ENCODE measurements around the gene TMSB4X.
"Not testable (repeated sequence)": the region's sequence is repeated elsewhere in the genome, so short reads cannot be mapped to it uniquely, and the experiment has no call there.

TMSB4X gene

GRCh38 chrX:12962041-12962504 lies 12.8 kb upstream of the TMSB4X start:
- Histone ChIP-seq H3K36me3 (replicated peaks) (no peaks in the 10 kb centered on the region), H3K27me3 (ENCODE audit: low read depth) (no peaks in the 10 kb centered on the region), H3K9me3 (no peaks in the 10 kb centered on the region), H3K4me1 (peaks cover 18% of the 10 kb centered on the region), H3K4me3 (no peak overlapping the region)
- in situ Hi-C loops (cut with MboI; ENCODE audit: low sequenced_read_pairs): loop anchor here (25.0 kb wide), 1 partner anchor 1075 kb away; the partner anchor contains the start of gene GEMIN8
- no peak for DNase-seq (ENCODE audit: low spot score in 2 of 2)

- H3K27me3 ChIP-seq (ENCODE audit: low read depth); H3K9me3 ChIP-seq; H3K36me3 ChIP-seq (replicated peaks); H3K4me3 ChIP-seq; DNase-seq (ENCODE audit: low spot score in 2 of 2): not testable (repeated sequence)
- H3K4me1 ChIP-seq: peaks cover 16% of the 10 kb centered on the region
- in situ Hi-C loops (cut with MboI; ENCODE audit: low sequenced_read_pairs): loop anchor here (25.0 kb wide), 1 partner anchor 1074 kb away; the partner anchor contains the start of gene GEMIN8
These were observed 11.6 kb upstream of the TMSB4X start for GRCh38 chrX:12963210-12963850.

- peaks cover 16% of the 10 kb centered on the region for H3K4me1 ChIP-seq
These were observed 9.6 kb upstream of the TMSB4X start for GRCh38 chrX:12965131-12965940.

GRCh38 chrX:12966151-12966550 lies 8.8 kb upstream of the TMSB4X start:
- peaks cover 23% of the 10 kb centered on the region for H3K4me1 ChIP-seq

More at GRCh38 chrX:12965131-12965940, 9.6 kb upstream of the TMSB4X start:
- H3K9me3 ChIP-seq: no peaks in the 10 kb centered on the region
- no peaks in the 10 kb centered on the region for H3K36me3 ChIP-seq (replicated peaks)
- in situ Hi-C loops (cut with MboI; ENCODE audit: low sequenced_read_pairs): loop anchor here (25.0 kb wide), 1 partner anchor 1072 kb away; the partner anchor contains the start of gene GEMIN8
- no peak overlapping the region for H3K4me3 ChIP-seq
- no peaks in the 10 kb centered on the region for H3K27me3 ChIP-seq (ENCODE audit: low read depth)
- DNase-seq (ENCODE audit: low spot score in 2 of 2): peak; percentile 67 to 77

GRCh38 chrX:12967711-12968465 lies 7.0 kb upstream of the TMSB4X start:
- H3K4me3 ChIP-seq: no peak overlapping the region
- DNase-seq (ENCODE audit: low spot score in 2 of 2): no peak
- H3K4me1 ChIP-seq: peaks cover 23% of the 10 kb centered on the region
- in situ Hi-C loops (cut with MboI; ENCODE audit: low sequenced_read_pairs): loop anchor here (25.0 kb wide), 1 partner anchor 1069 kb away; the partner anchor contains the start of gene GEMIN8
- H3K36me3 ChIP-seq (replicated peaks): no peaks in the 10 kb centered on the region
- no peaks in the 10 kb centered on the region for H3K27me3 ChIP-seq (ENCODE audit: low read depth)
- H3K9me3 ChIP-seq: no peaks in the 10 kb centered on the region

More at GRCh38 chrX:12966151-12966550, 8.8 kb upstream of the TMSB4X start:
- H3K36me3 ChIP-seq (replicated peaks): no peaks in the 10 kb centered on the region
- in situ Hi-C loops (cut with MboI; ENCODE audit: low sequenced_read_pairs): loop anchor here (25.0 kb wide), 1 partner anchor 1071 kb away; the partner anchor contains the start of gene GEMIN8
- DNase-seq (ENCODE audit: low spot score in 2 of 2): no peak
- H3K9me3 ChIP-seq: no peaks in the 10 kb centered on the region
- H3K4me3 ChIP-seq: no peak overlapping the region
- H3K27me3 ChIP-seq (ENCODE audit: low read depth): no peaks in the 10 kb centered on the region

- in situ Hi-C loops (cut with MboI; ENCODE audit: low sequenced_read_pairs): loop anchor here (25.0 kb wide), 1 partner anchor 1067 kb away; the partner anchor contains the start of gene GEMIN8
- Histone ChIP-seq H3K36me3 (replicated peaks) (peaks cover 8% of the 10 kb centered on the region), H3K4me3 (no peak overlapping the region), H3K9me3 (no peaks in the 10 kb centered on the region), H3K27me3 (ENCODE audit: low read depth) (no peaks in the 10 kb centered on the region), H3K4me1 (peaks cover 29% of the 10 kb centered on the region)
- peak in 1 of 2 experiments; percentile 56 for DNase-seq (ENCODE audit: low spot score in 2 of 2)
These were observed 4.2 kb upstream of the TMSB4X start for GRCh38 chrX:12970691-12971202.

- DNase-seq (ENCODE audit: low spot score in 2 of 2): no peak
- H3K36me3 ChIP-seq (replicated peaks): peaks cover 11% of the 10 kb centered on the region
- no peaks in the 10 kb centered on the region for H3K27me3 ChIP-seq (ENCODE audit: low read depth)
- peaks cover 22% of the 10 kb centered on the region for H3K4me1 ChIP-seq
- H3K4me3 ChIP-seq: no peak overlapping the region
- no peaks in the 10 kb centered on the region for H3K9me3 ChIP-seq
- in situ Hi-C loops (cut with MboI; ENCODE audit: low sequenced_read_pairs): loop anchor here (25.0 kb wide), 1 partner anchor 1066 kb away; the partner anchor contains the start of gene GEMIN8
These were observed 3.5 kb upstream of the TMSB4X start for GRCh38 chrX:12971282-12972003.

- no peaks in the 10 kb centered on the region for H3K9me3 ChIP-seq
- DNase-seq (ENCODE audit: low spot score in 2 of 2): no peak
- H3K4me3 ChIP-seq: no peak overlapping the region
- no peaks in the 10 kb centered on the region for H3K27me3 ChIP-seq (ENCODE audit: low read depth)
- in situ Hi-C loops (cut with MboI; ENCODE audit: low sequenced_read_pairs): loop anchor here (25.0 kb wide), 1 partner anchor 1065 kb away; the partner anchor contains the start of gene GEMIN8
- H3K36me3 ChIP-seq (replicated peaks): peaks cover 17% of the 10 kb centered on the region
- H3K4me1 ChIP-seq: peaks cover 23% of the 10 kb centered on the region
These were observed 2.7 kb upstream of the TMSB4X start for GRCh38 chrX:12972243-12972642.

GRCh38 chrX:12972878-12973560 lies 1.9 kb upstream of the TMSB4X start:
- no peak for DNase-seq (ENCODE audit: low spot score in 2 of 2)
- in situ Hi-C loops (cut with MboI; ENCODE audit: low sequenced_read_pairs): loop anchor here (25.0 kb wide), 1 partner anchor 1064 kb away; the partner anchor contains the start of gene GEMIN8

GRCh38 chrX:12973561-12974304 lies 1.2 kb upstream of the TMSB4X start:
- in situ Hi-C loops (cut with MboI; ENCODE audit: low sequenced_read_pairs): loop anchor here (25.0 kb wide), 1 partner anchor 1064 kb away; the partner anchor contains the start of gene GEMIN8
- Histone ChIP-seq H3K27me3 (ENCODE audit: low read depth) (no peaks in the 10 kb centered on the region), H3K36me3 (replicated peaks) (peaks cover 21% of the 10 kb centered on the region), H3K9me3 (no peaks in the 10 kb centered on the region), H3K4me3 (peak overlapping the region; percentile 92; the same call in 1 of the 2 replicates), H3K4me1 (peaks cover 38% of the 10 kb centered on the region)
- peak; percentile 49 to 70 for DNase-seq (ENCODE audit: low spot score in 2 of 2)

More at GRCh38 chrX:12972878-12973560, 1.9 kb upstream of the TMSB4X start:
- peaks cover 31% of the 10 kb centered on the region for H3K4me1 ChIP-seq
- no peak overlapping the region for H3K4me3 ChIP-seq
- H3K36me3 ChIP-seq (replicated peaks): peaks cover 21% of the 10 kb centered on the region
- no peaks in the 10 kb centered on the region for H3K9me3 ChIP-seq
- no peaks in the 10 kb centered on the region for H3K27me3 ChIP-seq (ENCODE audit: low read depth)

- H3K4me1 ChIP-seq: peaks cover 44% of the 10 kb centered on the region
- peaks cover 21% of the 10 kb centered on the region for H3K36me3 ChIP-seq (replicated peaks)
- no peaks in the 10 kb centered on the region for H3K9me3 ChIP-seq
- peak; percentile 38 to 73 for DNase-seq (ENCODE audit: low spot score in 2 of 2)
- in situ Hi-C loops (cut with MboI; ENCODE audit: low sequenced_read_pairs): loop anchor here (25.0 kb wide), 1 partner anchor 1063 kb away; the partner anchor contains the start of gene GEMIN8
- H3K4me3 ChIP-seq: peak overlapping the region; percentile 92
- H3K27me3 ChIP-seq (ENCODE audit: low read depth): no peaks in the 10 kb centered on the region
These were observed 560 bp upstream of the TMSB4X start for GRCh38 chrX:12974305-12974795.

All from HAP-1 (cell line).